ENCODE measurements around the gene SLC6A11.

Gene SLC6A11

DNA sequence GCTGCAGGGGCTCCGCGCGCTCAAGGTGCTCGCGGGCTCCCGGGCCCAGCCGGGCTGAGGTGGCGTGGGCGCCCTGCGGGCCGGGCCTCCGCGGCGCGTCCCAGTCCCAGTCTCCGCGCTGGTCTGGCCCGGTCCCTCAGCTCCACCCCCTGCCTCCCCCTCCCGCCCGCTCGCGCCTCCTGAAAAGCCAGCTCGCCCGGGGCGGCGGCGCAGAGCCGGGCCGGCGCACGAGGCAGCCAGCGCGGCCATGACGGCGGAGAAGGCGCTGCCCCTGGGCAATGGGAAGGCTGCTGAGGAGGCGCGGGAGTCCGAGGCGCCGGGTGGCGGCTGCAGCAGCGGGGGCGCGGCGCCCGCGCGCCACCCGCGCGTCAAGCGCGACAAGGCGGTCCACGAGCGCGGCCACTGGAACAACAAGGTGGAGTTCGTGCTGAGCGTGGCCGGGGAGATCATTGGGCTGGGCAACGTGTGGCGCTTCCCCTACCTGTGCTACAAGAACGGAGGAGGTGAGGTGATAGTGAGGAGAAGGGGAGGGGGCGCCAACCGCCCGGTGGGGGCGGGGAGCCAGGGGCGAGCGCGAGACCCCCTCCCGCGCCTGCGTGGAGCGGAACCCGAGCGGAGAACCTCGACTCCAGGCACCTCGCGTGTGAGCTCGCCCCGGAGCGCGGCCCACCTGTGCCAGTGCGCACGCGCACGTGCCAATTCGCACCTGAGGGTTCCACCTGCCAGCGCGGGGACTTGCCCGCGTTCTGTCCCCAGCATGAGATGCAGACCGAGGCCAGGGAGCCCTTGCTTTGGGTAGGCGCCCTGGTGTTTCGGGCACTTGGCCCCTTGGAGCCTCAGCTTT lies at the start of gene SLC6A11:
Gene SLC6A11, plus strand, starts transcription at position 210 of the 844 bp plus-strand sequence. Its CDS starts 38 bp downstream, at position 248.
- no peak for DNase-seq

DNA sequence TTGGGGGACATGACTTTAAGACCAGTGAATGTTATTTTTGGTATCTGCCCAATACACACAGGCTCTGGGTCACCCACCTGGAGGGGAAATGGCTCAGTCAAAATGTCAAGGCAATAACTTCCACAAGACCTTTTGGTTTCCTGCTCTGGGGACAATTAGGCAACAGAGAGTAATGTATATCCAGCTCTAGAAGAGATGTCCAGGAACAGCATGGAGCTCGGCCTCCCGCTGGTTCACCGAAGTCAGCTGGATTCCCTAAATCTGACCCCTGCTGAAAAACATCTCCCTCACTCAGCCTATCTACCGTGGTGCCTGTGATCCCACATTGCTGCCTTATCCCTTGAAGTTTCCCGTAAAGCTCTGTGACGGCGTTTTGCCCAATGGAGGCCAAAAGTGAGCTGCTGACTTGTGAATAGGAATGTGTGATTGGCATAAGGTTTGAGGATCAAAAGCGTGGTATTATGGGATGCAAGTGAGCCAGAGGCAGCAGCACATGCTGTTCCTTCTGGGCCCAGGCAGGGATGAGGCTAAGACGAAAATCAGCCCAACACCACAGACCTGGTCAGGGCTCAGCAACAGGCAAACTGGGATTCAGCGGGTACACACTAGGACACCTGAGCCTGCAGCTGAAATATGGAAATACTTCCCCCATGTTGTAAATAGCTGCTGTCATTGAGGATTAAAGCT lies 47.2 kb upstream of the SLC6A11 start:
- no peak for DNase-seq

DNA sequence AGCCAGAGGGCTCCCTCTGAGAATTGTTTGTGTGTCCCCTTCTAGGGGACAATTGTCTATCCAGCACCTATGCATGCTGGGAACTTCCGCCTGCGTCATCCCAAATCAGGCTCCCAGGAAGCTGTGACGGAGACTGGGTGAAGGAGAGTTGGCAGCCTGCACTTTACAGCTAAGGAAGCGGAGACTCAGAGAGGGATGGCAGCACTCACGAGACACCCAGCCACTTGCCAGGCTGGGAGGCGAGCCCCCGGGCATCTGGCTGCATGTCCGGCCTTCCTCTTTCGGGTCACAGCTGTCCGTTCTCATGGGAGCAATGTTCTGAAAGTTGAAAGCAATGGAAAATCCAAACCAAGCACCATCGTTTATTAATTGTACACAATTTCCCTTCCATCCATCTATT lies 45.5 kb upstream of the SLC6A11 start:
- no peak for DNase-seq

DNA sequence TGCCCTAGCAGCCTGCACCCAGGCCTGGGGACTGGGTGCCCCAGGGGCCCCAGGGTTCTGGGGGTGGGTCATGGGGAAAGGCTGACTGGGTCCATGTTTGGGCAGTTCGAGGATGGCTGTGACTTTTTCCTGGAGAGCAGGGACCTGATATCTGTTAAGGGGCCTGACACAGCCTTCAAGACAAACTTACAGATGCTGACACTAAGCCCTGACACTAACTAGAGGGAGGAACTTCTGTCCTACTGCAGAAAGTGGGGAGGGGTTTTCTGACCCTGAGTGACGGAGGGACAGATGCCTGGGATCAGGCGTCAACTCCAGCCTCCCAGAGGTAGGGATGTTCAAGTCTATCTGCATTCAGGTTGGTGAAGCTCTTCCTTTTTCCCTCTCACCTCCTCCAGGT lies 45.0 kb upstream of the SLC6A11 start:
- no peak for DNase-seq

GRCh38 chr3:10771486-10772270 lies 44.4 kb upstream of the SLC6A11 start:
- DNase-seq: no peak

DNA sequence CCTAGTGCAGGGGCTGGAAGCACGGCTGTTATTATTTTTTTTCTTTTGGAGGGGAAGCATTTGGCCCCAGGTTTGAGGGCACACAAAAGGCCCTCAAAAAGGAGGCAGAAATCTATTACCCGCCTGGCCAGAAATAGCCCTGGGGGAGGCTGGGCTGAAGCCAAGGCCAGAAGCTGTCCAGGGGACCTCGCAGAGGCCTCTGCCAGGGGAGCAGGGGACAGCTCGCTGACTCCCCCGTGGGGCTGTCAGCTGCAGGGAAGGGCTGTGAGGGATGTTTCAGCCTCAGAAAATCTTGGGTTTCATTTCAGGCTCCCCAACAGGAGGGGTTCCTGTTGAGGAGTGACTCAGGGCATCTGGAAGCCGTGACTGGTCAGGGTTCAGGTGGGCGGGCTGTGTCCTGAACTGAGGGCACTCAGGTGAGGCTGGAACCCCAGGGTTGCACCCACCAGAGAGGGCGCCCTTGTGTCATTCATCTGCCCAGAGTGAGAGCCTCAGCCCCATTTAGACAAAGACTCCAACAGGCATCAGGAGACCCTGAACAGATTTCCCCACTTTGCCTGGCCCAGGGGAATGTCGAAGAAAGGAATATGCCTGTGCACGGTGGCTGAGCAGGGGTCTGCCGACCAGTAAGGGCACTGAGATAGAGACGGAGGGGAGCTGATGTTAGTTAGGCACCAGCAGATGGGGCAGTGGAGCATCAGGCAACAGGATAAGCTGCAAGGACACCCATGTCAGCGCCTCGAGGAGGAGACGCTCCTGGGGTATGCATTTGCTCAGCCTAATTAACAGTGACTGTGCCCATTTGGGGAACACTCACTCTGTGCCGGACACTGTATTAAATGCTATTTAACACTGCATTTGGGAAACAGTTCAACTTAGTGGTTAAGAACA lies 43.5 kb upstream of the SLC6A11 start:
- no peak for DNase-seq

DNA sequence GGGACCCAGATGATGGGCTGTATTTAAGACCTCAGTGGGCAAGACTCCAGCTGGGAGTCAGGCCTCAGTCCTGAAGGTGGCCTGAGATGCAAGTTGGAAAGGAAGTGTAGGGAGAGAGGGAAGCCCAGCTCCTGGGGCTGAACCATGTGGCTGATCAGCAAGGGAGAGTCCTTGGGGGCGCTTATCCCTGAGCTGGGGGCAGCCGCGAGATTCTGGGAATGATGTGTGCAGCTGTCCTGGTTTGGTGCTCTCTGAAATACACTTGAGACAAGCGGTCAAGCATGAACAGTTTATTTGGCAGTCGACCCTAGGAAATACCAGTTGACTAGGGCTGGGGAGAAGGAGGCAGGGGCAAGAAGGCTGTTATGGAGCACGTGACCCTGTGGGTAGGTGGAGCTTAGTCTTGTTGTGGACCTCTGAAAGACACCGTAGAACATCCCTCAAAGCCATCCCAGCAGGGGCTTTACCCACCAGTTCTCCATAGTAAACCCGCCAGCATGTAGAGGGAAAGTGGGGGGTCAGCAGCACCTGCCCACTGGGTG lies 41.8 kb upstream of the SLC6A11 start:
- DNase-seq: no peak

DNA sequence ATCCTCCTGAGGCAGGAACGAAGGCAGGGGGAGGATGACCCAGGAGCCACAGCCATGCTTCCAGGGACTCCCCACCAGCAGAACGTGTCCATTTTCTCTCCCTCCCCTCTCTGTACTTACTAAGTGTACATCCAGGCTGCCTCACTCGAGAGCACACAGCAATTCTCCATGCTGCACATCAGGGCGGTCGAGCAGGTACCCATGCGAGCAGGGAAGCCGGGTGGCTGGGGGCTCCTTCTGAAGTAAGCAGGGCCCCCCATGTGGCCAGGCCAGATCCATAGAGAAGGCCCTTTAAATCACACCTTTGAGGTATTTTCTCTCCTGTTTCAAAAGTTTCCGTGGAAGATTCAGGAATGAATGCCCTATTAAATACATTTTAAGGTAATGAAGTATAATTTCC lies 41.2 kb upstream of the SLC6A11 start:
- no peak for DNase-seq

DNA sequence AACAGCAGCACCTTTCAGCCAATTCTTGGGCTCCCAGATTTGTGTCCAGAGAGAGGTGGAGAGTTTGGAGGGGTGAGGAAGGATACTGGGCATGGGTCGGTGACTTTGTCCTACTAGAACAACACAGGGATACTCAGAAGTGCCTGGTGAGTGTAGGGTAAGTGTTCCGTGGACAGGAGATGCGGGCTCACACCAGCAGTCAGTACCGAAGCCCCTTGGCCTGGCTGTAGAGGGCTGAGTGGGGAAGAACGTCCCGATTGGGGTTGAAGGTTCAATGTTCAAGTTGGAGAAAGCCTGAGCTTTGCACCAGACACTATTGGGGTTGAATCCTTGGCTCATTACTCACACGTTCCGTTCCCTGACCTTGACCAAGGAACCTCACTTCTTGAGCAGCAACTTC lies 40.8 kb upstream of the SLC6A11 start:
- DNase-seq: no peak

DNA sequence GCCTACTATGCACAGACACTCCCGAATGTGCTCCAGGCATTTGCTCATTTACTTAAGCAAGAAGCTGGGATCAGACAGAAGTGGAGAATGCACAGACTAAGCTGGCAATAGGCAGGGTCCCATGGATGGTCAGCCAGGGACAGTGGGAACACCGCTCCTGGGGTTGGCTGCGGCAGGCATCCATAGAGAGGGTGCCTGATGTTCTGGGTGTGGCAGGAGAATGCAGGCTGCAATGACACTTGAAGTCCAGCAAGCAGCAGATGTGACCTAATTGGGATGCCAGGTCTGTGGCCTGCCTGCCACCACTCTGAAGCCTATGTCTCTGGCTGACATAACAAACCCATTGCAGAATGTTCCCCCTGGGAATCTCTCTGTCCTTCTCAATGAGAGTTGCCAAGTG lies 40.2 kb upstream of the SLC6A11 start:
- no peak for DNase-seq

- no peak for DNase-seq
Observed at GRCh38 chr3:10777627-10778026, 38.4 kb upstream of the SLC6A11 start.

- no peak for DNase-seq
Observed at GRCh38 chr3:10778492-10779292, 37.3 kb upstream of the SLC6A11 start.

DNA sequence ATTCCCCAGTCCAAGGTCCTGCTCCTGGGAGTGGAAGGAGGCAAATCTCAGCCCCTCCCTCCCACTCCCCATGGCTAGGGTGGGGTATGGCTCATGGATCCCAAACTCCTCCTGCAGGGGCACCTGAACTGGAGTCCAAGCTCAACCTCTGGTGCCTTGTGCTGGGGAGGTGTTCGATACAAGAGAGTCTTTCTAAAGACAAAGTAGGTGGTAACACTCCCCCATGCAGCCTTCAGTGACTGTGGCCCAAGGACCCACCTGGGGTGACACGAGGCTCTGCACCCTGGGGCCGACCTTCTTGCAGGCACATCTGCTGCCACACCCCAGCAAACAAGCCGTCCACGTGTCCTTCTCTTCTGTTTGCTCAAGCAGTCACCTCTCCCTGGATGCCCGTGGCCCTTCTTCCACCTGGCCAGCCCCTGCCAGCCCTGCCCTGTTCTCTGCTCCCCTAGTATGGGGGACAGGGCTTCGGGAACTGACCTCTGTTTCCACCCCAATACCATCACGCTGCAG lies 36.7 kb upstream of the SLC6A11 start:
- DNase-seq: no peak

DNA sequence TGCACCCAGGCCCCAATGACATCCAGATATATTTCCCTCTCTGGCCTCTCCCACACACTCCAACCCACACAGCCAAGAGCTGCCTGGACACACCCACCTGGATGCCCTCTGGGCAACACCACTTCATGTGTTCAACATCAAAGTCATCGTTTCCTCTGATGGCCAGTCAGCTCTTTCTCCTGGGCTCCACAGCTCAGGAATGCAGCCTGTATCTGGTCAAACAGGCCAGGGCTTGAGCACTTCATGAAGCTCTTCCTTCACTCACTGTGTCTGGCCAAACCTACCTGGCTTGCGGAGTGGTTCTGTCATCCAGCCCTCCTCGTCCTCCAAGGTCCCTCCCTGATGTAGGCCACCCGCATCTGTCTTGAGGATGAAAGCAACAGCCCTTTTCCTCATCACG lies 35.8 kb upstream of the SLC6A11 start:
- DNase-seq: no peak

DNA sequence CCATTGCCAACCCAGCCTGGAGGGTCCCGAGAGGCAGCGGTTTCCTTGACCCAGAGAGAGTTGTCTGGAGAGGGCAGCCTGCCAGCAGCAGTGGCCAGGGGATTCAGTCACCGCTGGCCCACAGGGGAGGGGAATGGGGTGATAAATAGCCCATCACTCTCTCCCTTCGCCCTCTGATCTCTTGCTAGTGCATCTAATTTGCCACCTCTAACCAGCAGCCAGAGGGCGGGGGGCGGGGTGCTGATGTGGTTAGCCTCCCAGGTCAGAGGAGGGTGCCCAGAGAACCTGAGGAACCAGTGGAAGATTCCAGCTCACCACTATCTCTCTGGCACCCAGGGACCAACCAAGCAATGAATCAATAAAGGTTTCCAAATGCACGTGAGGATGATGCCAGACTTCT lies 35.1 kb upstream of the SLC6A11 start:
- DNase-seq: no peak

GRCh38 chr3:10781981-10782380 lies 34.0 kb upstream of the SLC6A11 start:
- no peak for DNase-seq

DNA sequence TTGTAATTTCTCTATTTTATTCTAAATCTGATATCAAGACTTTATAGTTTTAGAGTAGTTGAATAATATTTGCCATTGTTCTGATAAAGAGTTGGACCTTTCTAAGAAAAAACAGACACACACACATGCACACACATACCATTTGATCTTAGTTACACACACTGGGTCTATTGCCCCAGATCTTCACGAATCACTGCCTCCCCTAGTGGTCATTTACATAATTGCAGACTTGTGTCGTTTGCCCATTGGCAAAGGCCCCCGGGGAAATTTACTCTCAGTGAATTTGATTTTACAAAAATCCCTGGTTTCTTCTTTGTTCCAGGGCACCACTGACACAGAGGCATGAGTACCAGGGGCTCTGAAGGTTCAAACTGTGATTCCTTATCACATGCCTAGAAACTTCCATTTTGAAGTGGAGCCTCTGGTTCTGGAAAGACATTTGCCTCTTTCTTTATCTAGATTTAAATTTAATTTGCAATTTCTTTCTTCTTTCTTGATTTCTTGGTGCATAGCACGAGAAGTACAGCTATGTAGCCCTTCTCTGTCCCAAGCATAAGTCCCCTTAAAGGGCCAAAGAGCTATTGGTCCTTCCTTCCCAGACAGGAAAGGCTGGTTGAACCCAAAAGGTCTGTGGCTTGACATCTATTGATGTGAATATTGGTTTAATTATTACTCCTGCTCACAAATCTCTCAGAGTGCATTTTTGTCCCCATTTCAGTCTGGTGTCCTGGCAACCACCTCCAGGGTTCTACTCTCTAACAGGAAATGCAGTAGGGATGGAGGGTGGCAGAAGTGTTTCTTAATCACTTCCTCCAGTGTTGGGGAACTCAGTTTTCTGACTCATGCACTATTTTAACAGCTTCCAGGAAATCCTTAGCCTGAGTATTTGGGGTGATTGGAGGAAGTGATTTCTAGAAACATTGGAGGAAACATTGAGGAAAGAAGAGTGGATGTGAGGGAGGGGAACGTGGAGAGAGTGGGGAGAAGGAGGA lies 32.4 kb upstream of the SLC6A11 start:
- DNase-seq: peak; percentile 72

- DNase-seq: no peak
Observed at GRCh38 chr3:10786640-10787039, 29.4 kb upstream of the SLC6A11 start.

GRCh38 chr3:10788451-10788850 lies 27.6 kb upstream of the SLC6A11 start:
- DNase-seq: no peak

GRCh38 chr3:10790713-10791112 lies 25.3 kb upstream of the SLC6A11 start:
- DNase-seq: no peak
